Natural killer cell treated with Interleukin-12 subunit alpha and Interleukin-12 subunit beta and Interleukin-15 and Interleukin-18, amount 100 ng/mL, for 72 hours (primary cell): ENCODE measurements around the gene EEF1AKMT2. TPM values are rescaled to one million over a fixed set of nuclear protein-coding genes. Genes with fewer than 3 reads are reported as not detected.
"Not testable (repeated sequence)": the region's sequence is repeated elsewhere in the genome, so short reads cannot be mapped to it uniquely, and the experiment has no call there.

Experiments used
- ATAC-seq, 2 donors: fragments of 150-1000 bp; cut with Tn5 transposase in 1 of 2; sonication (Bioruptor Pico), chemical (Tn5 transposase) in 1 of 2; 2 replicates each; pipeline ENCODE4 v1.10.0; 2021
- DNase-seq: peaks from one replicate; pipeline ENCODE4 v3.0.0; 2022; ENCODE audit warnings: low spot score
- H3K27ac Mint-ChIP-seq, 2 donors: 1 replicate in 1 of 2; 2 replicates in 1 of 2; pipeline ENCODE4 v1.8.0; 2022; ENCODE audit warnings: mixed read lengths in 2 of 2, mild to moderate bottlenecking in 1 of 2, moderate library complexity in 1 of 2
- H3K27me3 Mint-ChIP-seq, 2 donors: 1 replicate in 1 of 2; 2 replicates in 1 of 2; pipeline ENCODE4 v1.8.0; 2022; ENCODE audit warnings: mixed read lengths in 2 of 2
- H3K36me3 Mint-ChIP-seq: one replicate; pipeline ENCODE4 v1.8.0; 2022; ENCODE audit warnings: mixed read lengths
- H3K4me1 Mint-ChIP-seq, 2 donors: 1 replicate in 1 of 2; 2 replicates in 1 of 2; pipeline ENCODE4 v1.8.0; 2022; ENCODE audit warnings: low read depth in 2 of 2, mixed read lengths in 2 of 2, mild to moderate bottlenecking in 1 of 2
- H3K4me3 Mint-ChIP-seq: one replicate; pipeline ENCODE4 v1.8.0; 2022; ENCODE audit warnings: mixed read lengths
- H3K9me3 Mint-ChIP-seq: 2 replicates; pipeline ENCODE4 v1.8.0; 2022; ENCODE audit warnings: mixed read lengths
- total RNA-seq, 2 donors: library from RNA; stranded (reverse); gene quantifications; one replicate each; pipeline ENCODE4 v1.2.3, GENCODE V29; 2022

The EEF1AKMT2 gene
- total RNA-seq, 2 donors from 2014 or later, result 18.4 to 24.4 TPM

- no peak for ATAC-seq
- no peak for DNase-seq
- no peak overlapping the region for H3K27ac Mint-ChIP-seq
- no peak overlapping the region for H3K4me3 Mint-ChIP-seq
- H3K27me3 Mint-ChIP-seq, result no peaks in the 10 kb centered on the region
- H3K9me3 Mint-ChIP-seq, result no peaks in the 10 kb centered on the region
- no peaks in the 10 kb centered on the region for H3K36me3 Mint-ChIP-seq
- peaks cover 20 to 31% of the 10 kb centered on the region in 2 donors for H3K4me1 Mint-ChIP-seq
Measured at GRCh38 chr10:124746992-124747391, 44.7 kb downstream of the EEF1AKMT2 start.

GRCh38 chr10:124746447-124746846, 45.2 kb downstream of the EEF1AKMT2 start:
- not testable (repeated sequence) for H3K27ac Mint-ChIP-seq, H3K4me3 Mint-ChIP-seq, ATAC-seq

GRCh38 chr10:124745673-124746072, 46.0 kb downstream of the EEF1AKMT2 start:
- peak overlapping the region; percentile 54 for H3K4me3 Mint-ChIP-seq
- DNase-seq (no peak), ATAC-seq (no peak)
- peak overlapping the region in 1 of 2 donors; percentile 41 for H3K27ac Mint-ChIP-seq
- peaks cover 30 to 44% of the 10 kb centered on the region in 2 donors for H3K4me1 Mint-ChIP-seq
- no peaks in the 10 kb centered on the region for H3K36me3 Mint-ChIP-seq
- no peaks in the 10 kb centered on the region for H3K27me3 Mint-ChIP-seq
- H3K9me3 Mint-ChIP-seq, result no peaks in the 10 kb centered on the region

More at GRCh38 chr10:124746447-124746846, 45.2 kb downstream of the EEF1AKMT2 start:
- not testable (repeated sequence) for H3K27me3 Mint-ChIP-seq, H3K36me3 Mint-ChIP-seq, H3K9me3 Mint-ChIP-seq, DNase-seq
- H3K4me1 Mint-ChIP-seq, result peaks cover 24 to 36% of the 10 kb centered on the region in 2 donors

GRCh38 chr10:124745252-124745651, 46.4 kb downstream of the EEF1AKMT2 start:
- Mint-ChIP-seq H3K27ac (peak overlapping the region; percentile 41 to 53), H3K9me3 (no peaks in the 10 kb centered on the region), H3K36me3 (no peaks in the 10 kb centered on the region), H3K4me3 (peak overlapping the region; percentile 54), H3K4me1 (peaks cover 34 to 48% of the 10 kb centered on the region in 2 donors), H3K27me3 (no peaks in the 10 kb centered on the region)
- DNase-seq (no peak), ATAC-seq (no peak)

- no peaks in the 10 kb centered on the region for H3K27me3 Mint-ChIP-seq
Measured at GRCh38 chr10:124744102-124745050, 47.3 kb downstream of the EEF1AKMT2 start, which contains the start of gene FAM53B. FAM53B (minus strand) TSS chr10:124744378; CDS start chr10:124706713, 37,665 bp downstream.

GRCh38 chr10:124743191-124744101, 48.2 kb downstream of the EEF1AKMT2 start:
- Mint-ChIP-seq H3K27ac (peak overlapping the region; percentile 67 to 79), H3K36me3 (no peaks in the 10 kb centered on the region), H3K27me3 (no peaks in the 10 kb centered on the region), H3K4me3 (peak overlapping the region; percentile 97), H3K9me3 (no peaks in the 10 kb centered on the region), H3K4me1 (peaks cover 47 to 57% of the 10 kb centered on the region in 2 donors)
- DNase-seq (peak; percentile 79), ATAC-seq (peak; percentile 52 to 60)

More at GRCh38 chr10:124744102-124745050, 47.3 kb downstream of the EEF1AKMT2 start, which contains the start of gene FAM53B:
- peak; percentile 91 to 92 for ATAC-seq
- Mint-ChIP-seq H3K4me1 (peaks cover 43 to 55% of the 10 kb centered on the region in 2 donors), H3K9me3 (no peaks in the 10 kb centered on the region), H3K36me3 (no peaks in the 10 kb centered on the region), H3K4me3 (peak within 1 kb of the TSS; percentile 97), H3K27ac (peak within 1 kb of the TSS; percentile 67 to 74)
- DNase-seq, result peak; percentile 83

- H3K27ac Mint-ChIP-seq, result peak overlapping the region; percentile 67 to 79
- H3K4me3 Mint-ChIP-seq, result peak overlapping the region; percentile 97
- no peaks in the 10 kb centered on the region for H3K27me3 Mint-ChIP-seq
- no peak for DNase-seq
- peaks cover 54 to 60% of the 10 kb centered on the region in 2 donors for H3K4me1 Mint-ChIP-seq
- no peaks in the 10 kb centered on the region for H3K36me3 Mint-ChIP-seq
- H3K9me3 Mint-ChIP-seq, result no peaks in the 10 kb centered on the region
- no peak for ATAC-seq
Measured at GRCh38 chr10:124742413-124743190, 49.1 kb downstream of the EEF1AKMT2 start.

GRCh38 chr10:124741922-124742412, 49.7 kb downstream of the EEF1AKMT2 start:
- Mint-ChIP-seq H3K27ac (peak overlapping the region; percentile 67 to 87), H3K27me3 (no peaks in the 10 kb centered on the region)
- DNase-seq, result no peak

GRCh38 chr10:124741281-124741921, 50.3 kb downstream of the EEF1AKMT2 start:
- no peaks in the 10 kb centered on the region for H3K36me3 Mint-ChIP-seq
- H3K4me3 Mint-ChIP-seq, result peak overlapping the region; percentile 97
- no peaks in the 10 kb centered on the region for H3K9me3 Mint-ChIP-seq
- H3K4me1 Mint-ChIP-seq, result peaks cover 64 to 67% of the 10 kb centered on the region in 2 donors
- H3K27me3 Mint-ChIP-seq, result no peaks in the 10 kb centered on the region
- peak overlapping the region; percentile 67 to 87 for H3K27ac Mint-ChIP-seq
- DNase-seq, result peak; percentile 77
- ATAC-seq, result peak; percentile 60 to 64

More at GRCh38 chr10:124741922-124742412, 49.7 kb downstream of the EEF1AKMT2 start:
- Mint-ChIP-seq H3K9me3 (no peaks in the 10 kb centered on the region), H3K4me3 (peak overlapping the region; percentile 97), H3K4me1 (peaks cover 60 to 64% of the 10 kb centered on the region in 2 donors), H3K36me3 (no peaks in the 10 kb centered on the region)
- ATAC-seq, result no peak

GRCh38 chr10:124740369-124741280, 51.1 kb downstream of the EEF1AKMT2 start:
- peaks cover 70% of the 10 kb centered on the region in 2 donors for H3K4me1 Mint-ChIP-seq
- no peaks in the 10 kb centered on the region for H3K27me3 Mint-ChIP-seq
- no peaks in the 10 kb centered on the region for H3K9me3 Mint-ChIP-seq
- no peaks in the 10 kb centered on the region for H3K36me3 Mint-ChIP-seq
- H3K27ac Mint-ChIP-seq, result peak overlapping the region; percentile 67 to 87
- DNase-seq (no peak), ATAC-seq (no peak)
- H3K4me3 Mint-ChIP-seq, result peak overlapping the region; percentile 97

- Mint-ChIP-seq H3K27ac (peak overlapping the region; percentile 67 to 87), H3K9me3 (no peaks in the 10 kb centered on the region), H3K4me1 (peaks cover 67 to 70% of the 10 kb centered on the region in 2 donors), H3K4me3 (peak overlapping the region; percentile 97), H3K36me3 (no peaks in the 10 kb centered on the region), H3K27me3 (no peaks in the 10 kb centered on the region)
- no peak for DNase-seq
- ATAC-seq, result no peak
Measured at GRCh38 chr10:124739986-124740368, 51.7 kb downstream of the EEF1AKMT2 start.
